SH-SY5Y (cell line): ENCODE data around the gene GDPGP1.
A peak's percentile ranks its signal among the peaks of the same experiment; 100 is the strongest.

Source experiments
- GATA2 ChIP-seq: IDR thresholded peaks from 2 replicates; pipeline ENCODE4 v1.6.1; 2011; ENCODE audit warnings: mild to moderate bottlenecking, low read depth, low read length
- GATA3 ChIP-seq: IDR thresholded peaks from 2 replicates; pipeline ENCODE4 v1.6.1; 2011; ENCODE audit warnings: low read depth, mild to moderate bottlenecking, low read length, moderate library complexity

The GDPGP1 gene, protein sequence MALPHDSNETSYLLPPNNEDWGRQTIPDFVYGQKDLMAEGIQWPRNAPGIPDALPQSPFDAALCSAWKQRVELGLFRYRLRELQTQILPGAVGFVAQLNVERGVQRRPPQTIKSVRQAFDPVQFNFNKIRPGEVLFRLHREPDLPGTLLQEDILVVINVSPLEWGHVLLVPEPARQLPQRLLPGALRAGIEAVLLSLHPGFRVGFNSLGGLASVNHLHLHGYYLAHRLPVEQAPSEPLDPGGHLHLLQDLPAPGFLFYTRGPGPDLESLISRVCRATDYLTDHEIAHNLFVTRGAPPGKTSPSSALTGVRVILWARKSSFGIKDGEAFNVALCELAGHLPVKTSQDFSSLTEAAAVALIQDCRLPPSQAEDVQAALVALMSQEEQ

GRCh38 chr15:90234096-90234988, at the start of gene GDPGP1:
TSS of gene GDPGP1 (plus strand) at chr15:90234209. CDS start at chr15:90240909, 6,700 bp downstream.
- peak; percentile 83 for TF ChIP-seq GATA2
- TF ChIP-seq GATA3: no peak; the same call in 1 of the 2 replicates

DNA sequence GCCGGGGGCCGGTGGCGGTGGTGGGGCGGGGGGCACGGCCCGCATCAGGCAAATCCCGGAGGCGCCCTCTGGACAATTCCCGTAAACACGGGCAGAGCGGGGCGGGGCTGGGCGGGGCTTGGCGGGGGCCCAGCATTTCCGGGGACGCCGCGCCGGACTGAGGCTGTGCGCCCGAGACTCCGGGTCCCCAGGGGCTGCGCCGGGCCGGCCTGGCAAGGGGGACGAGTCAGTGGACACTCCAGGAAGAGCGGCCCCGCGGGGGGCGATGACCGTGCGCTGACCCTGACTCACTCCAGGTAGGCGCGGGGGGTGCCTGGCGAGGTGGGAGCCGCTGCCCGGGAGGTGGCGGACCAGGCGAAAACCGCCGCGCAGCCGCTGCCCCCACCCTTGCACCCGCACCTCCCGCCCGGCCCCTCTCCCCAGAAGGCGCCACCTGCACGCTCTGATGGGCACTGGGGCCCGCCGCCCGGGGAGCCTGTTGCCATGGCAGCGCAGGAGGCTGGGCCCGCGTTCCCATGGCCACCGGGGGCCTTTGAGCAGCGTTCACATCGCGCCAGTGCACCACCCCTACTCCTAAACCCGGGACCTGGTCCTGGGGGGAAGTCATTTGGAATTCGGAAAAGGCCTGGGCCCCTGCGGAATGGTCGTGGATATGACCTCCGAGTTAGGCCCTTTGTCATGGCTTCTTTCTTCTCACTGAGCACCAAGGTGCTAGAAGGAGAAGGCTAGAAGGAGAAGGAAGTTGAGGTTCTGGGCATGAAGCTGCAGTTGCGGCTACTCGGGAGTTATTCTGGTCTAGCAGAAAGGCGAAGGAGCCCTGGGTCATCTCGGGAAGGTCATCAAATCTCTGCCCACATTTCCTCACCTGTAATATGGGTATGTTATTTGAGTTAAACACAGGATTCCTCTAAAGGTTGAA, 49.0 kb upstream of the GDPGP1 start:
- TF ChIP-seq GATA3 (no peak), GATA2 (no peak)

DNA sequence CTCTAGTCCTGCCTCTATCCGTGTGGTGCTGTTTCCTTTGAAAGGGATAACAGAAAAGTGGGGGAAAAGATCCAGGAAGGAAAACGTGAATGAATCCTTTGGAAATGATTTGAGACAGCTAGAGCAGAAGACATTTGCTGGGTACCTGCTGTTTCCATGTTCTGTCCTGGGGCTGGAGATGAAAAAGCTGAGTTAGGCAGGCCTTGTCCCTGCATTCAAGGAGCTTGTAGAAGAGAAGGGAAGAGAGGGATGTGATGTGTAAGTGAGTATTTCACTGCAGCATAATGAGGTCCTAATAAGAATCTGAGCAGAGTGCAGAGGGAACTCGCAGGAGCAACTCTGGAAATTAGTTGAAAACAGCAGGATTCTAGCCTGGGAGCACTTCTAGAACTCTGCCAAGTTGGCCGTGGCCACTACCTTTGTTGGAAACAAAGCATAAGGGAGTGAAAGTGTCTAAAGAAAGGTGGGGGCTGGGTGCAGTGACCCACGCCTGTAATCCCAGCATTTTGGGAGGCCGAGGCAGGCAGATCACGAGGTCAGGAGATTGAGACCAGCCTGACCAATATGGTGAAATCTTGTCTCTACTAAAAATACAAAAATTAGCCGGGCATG, 46.6 kb upstream of the GDPGP1 start:
- TF ChIP-seq GATA2: no peak
- TF ChIP-seq GATA3: no peak

GRCh38 chr15:90188914-90189748, 44.9 kb upstream of the GDPGP1 start:
- TF ChIP-seq GATA2 (no peak), GATA3 (no peak)

DNA sequence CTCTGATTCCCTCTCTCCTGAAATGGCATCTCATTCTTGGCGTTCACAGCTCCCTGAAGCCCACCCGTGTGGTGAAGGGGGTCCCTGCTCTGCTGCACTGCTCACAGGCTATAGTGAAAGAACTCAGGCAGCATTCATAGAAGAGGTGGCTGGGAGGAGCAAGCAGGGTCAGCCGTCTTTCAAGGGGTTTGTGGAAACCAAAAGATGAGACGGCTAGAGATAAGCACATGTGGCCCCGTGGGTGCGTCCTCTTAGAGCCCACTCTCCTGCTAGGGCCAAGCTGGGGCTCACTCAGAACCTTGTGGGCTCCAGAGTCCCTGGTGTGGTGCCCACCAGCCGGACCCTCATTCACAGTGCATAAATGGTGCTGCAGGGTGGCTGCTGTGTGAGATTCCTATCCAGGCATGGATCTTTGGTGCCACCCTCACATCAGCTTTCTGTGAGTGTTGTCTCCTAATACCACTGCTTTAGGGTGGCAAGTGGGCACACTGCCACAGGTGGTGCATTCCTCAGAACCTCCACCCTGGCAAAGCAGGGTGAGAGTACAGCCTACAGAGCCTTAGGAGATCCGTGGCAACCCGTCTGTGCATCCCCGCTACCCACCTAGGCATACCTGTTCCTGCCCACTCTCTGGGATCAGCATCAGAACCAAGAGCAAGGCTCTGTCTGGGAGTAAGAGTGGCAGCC, 44.1 kb upstream of the GDPGP1 start:
- TF ChIP-seq GATA3 (no peak), GATA2 (no peak)

GRCh38 chr15:90190606-90191343, 43.2 kb upstream of the GDPGP1 start:
- no peak for TF ChIP-seq GATA2
- no peak for TF ChIP-seq GATA3

GRCh38 chr15:90191344-90191687, 42.7 kb upstream of the GDPGP1 start:
- TF ChIP-seq GATA2 (no peak), GATA3 (no peak)

DNA sequence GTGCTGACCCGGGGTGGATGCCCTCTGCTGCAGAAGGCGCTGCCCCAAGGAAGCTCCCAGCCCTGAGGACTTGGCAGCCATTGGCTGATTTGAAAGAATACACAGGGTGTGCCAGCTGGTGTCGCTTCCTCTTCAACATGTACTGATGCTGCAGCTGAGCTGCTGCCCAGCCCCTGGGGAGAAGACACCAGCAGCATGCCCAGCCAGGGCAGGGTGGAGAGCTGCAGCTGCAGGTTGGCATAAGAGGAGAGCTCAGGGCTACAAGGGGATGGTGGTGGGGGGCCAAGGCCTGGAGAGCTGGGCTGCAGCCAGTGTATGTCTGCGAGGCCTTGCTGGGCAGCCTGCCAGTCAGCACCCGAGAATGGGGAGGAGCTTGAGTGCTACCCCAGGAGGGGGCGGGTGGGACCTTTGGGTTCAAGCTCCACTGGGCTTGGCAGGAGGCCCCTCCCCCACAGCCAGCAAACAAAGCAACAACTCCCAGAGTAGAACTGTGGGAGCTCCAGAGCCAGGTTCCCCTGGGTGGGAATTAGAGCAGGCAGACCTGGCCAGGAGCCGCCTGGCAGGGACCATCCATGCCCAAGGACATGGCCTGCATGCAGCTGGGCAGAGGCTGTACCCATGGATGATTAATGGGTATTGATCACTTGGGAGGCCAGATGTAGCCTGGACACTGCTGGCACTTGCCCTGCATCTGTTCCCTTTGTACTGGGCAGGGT, 42.1 kb upstream of the GDPGP1 start:
- TF ChIP-seq GATA3 (no peak), GATA2 (peak; percentile 7; the same call in 1 of the 2 replicates)

- no peak for TF ChIP-seq GATA3
- TF ChIP-seq GATA2: no peak
Observed at GRCh38 chr15:90192961-90193786, 40.8 kb upstream of the GDPGP1 start.

- no peak for TF ChIP-seq GATA2
- no peak for TF ChIP-seq GATA3
Observed at GRCh38 chr15:90194655-90195054, 39.4 kb upstream of the GDPGP1 start.
